ENCODE results near the gene TDRD6.
"Not testable (repeated sequence)": the region's sequence is repeated elsewhere in the genome, so short reads cannot be mapped to it uniquely, and the experiment has no call there.

Gene TDRD6

GRCh38 chr6:46744159-46744725 lies 56.6 kb downstream of the TDRD6 start:
- not testable (repeated sequence) for DNase-seq

- no peak for DNase-seq
Measured at GRCh38 chr6:46745973-46746372, 58.3 kb downstream of the TDRD6 start.

- DNase-seq, result no peak
Measured at GRCh38 chr6:46746696-46747095, 59.0 kb downstream of the TDRD6 start, which contains the start of gene ANKRD66. Gene ANKRD66 (plus strand): TSS chr6:46746933. CDS start chr6:46751949, 5,016 bp downstream.

GRCh38 chr6:46748940-46749503 lies 61.3 kb downstream of the TDRD6 start:
- DNase-seq, result no peak

DNA sequence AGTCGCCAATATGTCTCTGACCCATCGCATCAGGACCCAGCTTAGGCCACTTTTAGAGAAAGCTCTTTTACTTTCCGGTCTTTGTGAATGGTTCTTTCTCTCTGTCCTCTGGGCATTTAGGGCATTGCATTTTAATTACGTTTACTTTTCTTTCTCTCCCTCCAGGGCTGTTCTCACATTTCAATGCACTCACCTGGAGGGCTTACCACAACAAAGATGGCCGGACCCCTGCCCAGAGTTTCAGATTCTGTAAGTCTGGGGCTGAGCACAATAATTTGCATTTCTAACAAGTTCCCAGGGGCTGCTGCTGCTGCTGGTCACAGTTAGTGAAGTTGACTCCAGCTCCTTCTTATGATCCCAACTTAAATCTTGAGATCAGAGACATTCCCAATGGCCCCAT lies 62.0 kb downstream of the TDRD6 start:
- no peak for DNase-seq

DNA sequence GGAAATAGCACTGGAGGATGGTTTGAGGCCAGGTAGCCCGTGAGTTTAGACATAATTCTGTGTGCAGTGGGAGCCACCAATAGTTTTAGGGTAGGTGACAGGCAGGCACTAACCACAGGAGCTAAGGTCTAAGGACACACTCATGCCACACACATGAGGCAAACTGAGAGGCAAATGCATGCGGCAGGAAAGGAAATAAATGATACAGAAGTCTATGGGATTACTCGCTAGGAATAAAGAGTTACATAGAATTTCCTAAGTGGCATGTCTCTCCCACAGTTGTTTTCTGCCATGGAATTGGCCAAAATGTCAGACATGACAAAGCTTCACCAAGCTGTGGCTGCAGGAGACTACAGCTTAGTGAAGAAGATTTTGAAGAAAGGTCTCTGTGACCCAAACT lies 64.0 kb downstream of the TDRD6 start:
- no peak for DNase-seq

All from NCI-H1105 (cell line).